ENCODE results near the gene LY6G5C.

GRCh38 chr6:31723980-31724691 is 43.3 kb upstream of the LY6G5C start:
- TF ChIP-seq CTCF (IDR thresholded peaks at IDR 0.05) (no peak), EZH2 (IDR thresholded peaks at IDR 0.05; ENCODE audit: borderline replicate concordance, insufficient read depth, low read depth, low read length, poor library complexity, severe bottlenecking) (no peak)

Data from B cell (primary cell).